HepG2 (cell line): Measurements from ENCODE around the gene PPM1H. TPM values are rescaled to one million over a fixed set of nuclear protein-coding genes. Genes with fewer than 3 reads are reported as not detected.
A peak's percentile ranks its signal among the peaks of the same experiment; 100 is the strongest.

Experiments
- CBFB ChIP-seq: sonication (generic); formaldehyde crosslinking; IDR thresholded peaks from 2 replicates; pipeline ENCODE4 v1.4.0; 2020; ENCODE audit warnings: missing genetic modification reagents
- CREB1 ChIP-seq, 2 experiments: fragments of 450-650 bp in 1 of 2; IDR thresholded peaks; 2 replicates each; pipeline ENCODE4 v1.6.1; 2016 to 2017; ENCODE audit warnings: control low read depth in 1 of 2, mild to moderate bottlenecking in 1 of 2, missing compliant biosample characterization in 1 of 2, missing genetic modification characterization in 1 of 2
- DPF2 ChIP-seq: sonication (generic); formaldehyde crosslinking; IDR thresholded peaks from 2 replicates; pipeline ENCODE4 v1.4.0; 2020; ENCODE audit warnings: mild to moderate bottlenecking, low read depth, missing genetic modification reagents, borderline replicate concordance
- EP300 ChIP-seq, 3 experiments: sonication (generic) in 1 of 3; formaldehyde crosslinking in 1 of 3; IDR thresholded peaks; 2 replicates each; pipeline versions ENCODE4 v1.5.1 to v1.6.1; 2011 to 2020; ENCODE audit warnings: low read depth in 2 of 3, low read length in 2 of 3, borderline replicate concordance in 1 of 3, improper control_type of control experiment in 1 of 3, mild to moderate bottlenecking in 1 of 3, missing genetic modification reagents in 1 of 3, moderate library complexity in 1 of 3
- ERF ChIP-seq: IDR thresholded peaks from 2 replicates; pipeline ENCODE4 v1.6.1; 2018; ENCODE audit warnings: missing biosample characterization, missing genetic modification reagents
- FOXJ3 ChIP-seq: sonication (generic); formaldehyde crosslinking; IDR thresholded peaks from 2 replicates; pipeline ENCODE4 v1.4.0; 2020; ENCODE audit warnings: missing genetic modification reagents, mild to moderate bottlenecking, borderline replicate concordance
- KMT2A ChIP-seq: sonication (generic); formaldehyde crosslinking; IDR thresholded peaks from 2 replicates; pipeline ENCODE4 v1.4.0; 2020; ENCODE audit warnings: missing genetic modification reagents
- NFKB2 ChIP-seq: sonication (generic); formaldehyde crosslinking; IDR thresholded peaks from 2 replicates; pipeline ENCODE4 v1.4.0; 2020; ENCODE audit warnings: missing genetic modification reagents, borderline replicate concordance
- ONECUT2 ChIP-seq: sonication (generic); formaldehyde crosslinking; IDR thresholded peaks from 2 replicates; pipeline ENCODE4 v1.4.0; 2020; ENCODE audit warnings: missing genetic modification reagents
- PAXIP1 ChIP-seq: sonication (generic); formaldehyde crosslinking; conservative IDR thresholded peaks from 2 replicates; pipeline ENCODE4 v1.4.0; 2020; ENCODE audit warnings: mild to moderate bottlenecking, missing genetic modification reagents, moderate library complexity
- PPARG ChIP-seq: conservative IDR thresholded peaks from 2 replicates; pipeline ENCODE4 v1.6.1; 2016; ENCODE audit warnings: missing biosample characterization, missing genetic modification reagents
- RXRB ChIP-seq: IDR thresholded peaks from 2 replicates; pipeline ENCODE4 v1.6.1; 2016; ENCODE audit warnings: borderline replicate concordance, missing genetic modification reagents, missing compliant biosample characterization
- SP1 ChIP-seq, 2 experiments: fragments of 450-650 bp in 1 of 2; sonication (generic) in 1 of 2; formaldehyde crosslinking in 1 of 2; IDR thresholded peaks; 2 replicates each; pipeline versions ENCODE4 v1.4.0 to v1.6.1; 2016 to 2020; ENCODE audit warnings: missing genetic modification reagents in 1 of 2
- SRSF4 ChIP-seq: fragments of 200-400 bp; formaldehyde crosslinking; IDR thresholded peaks from one replicate; pipeline ENCODE4 v1.6.1; 2018; ENCODE audit warnings: mild to moderate bottlenecking, low read depth, low read length, moderate library complexity; ENCODE audit not compliant: poor library complexity, severe bottlenecking
- THAP8 ChIP-seq: sonication (generic); formaldehyde crosslinking; IDR thresholded peaks from 2 replicates; pipeline ENCODE4 v1.5.1; 2020; ENCODE audit warnings: missing genetic modification reagents, mild to moderate bottlenecking, borderline replicate concordance
- TOPORS ChIP-seq: sonication (generic); formaldehyde crosslinking; IDR thresholded peaks from 2 replicates; pipeline ENCODE4 v1.8.0; 2023; ENCODE audit warnings: mild to moderate bottlenecking, missing genetic modification reagents
- YEATS4 ChIP-seq: sonication (generic); formaldehyde crosslinking; IDR thresholded peaks from 2 replicates; pipeline ENCODE4 v1.4.0; 2020; ENCODE audit warnings: missing genetic modification reagents, borderline replicate concordance
- ZBTB34 ChIP-seq: sonication (generic); formaldehyde crosslinking; IDR thresholded peaks from 2 replicates; pipeline ENCODE4 v1.8.0; 2022; ENCODE audit warnings: mild to moderate bottlenecking, missing genetic modification reagents
- ZBTB39 ChIP-seq: sonication (generic); formaldehyde crosslinking; IDR thresholded peaks from 2 replicates; pipeline ENCODE4 v1.5.0; 2020; ENCODE audit warnings: missing genetic modification reagents
- ZKSCAN5 ChIP-seq: sonication (generic); formaldehyde crosslinking; IDR thresholded peaks from 2 replicates; pipeline ENCODE4 v1.5.1; 2020; ENCODE audit warnings: mild to moderate bottlenecking, missing genetic modification reagents
- ZNF263 ChIP-seq: sonication (generic); formaldehyde crosslinking; IDR thresholded peaks from 2 replicates; pipeline ENCODE4 v1.4.0; 2020; ENCODE audit warnings: missing genetic modification reagents
- polyA plus RNA-seq, 8 experiments: library from polyadenylated mRNA; depleted of rRNA in 3 of 8; stranded (reverse) in 7 of 8; unstranded in 1 of 8; fragments of >200 nt; fragmentation: Illumina TruSeq in 4 of 8; extraction: Trizol in 4 of 8; gene quantifications; 2 replicates each; pipeline versions ENCODE4 v1.2.1 to v1.2.3, GENCODE V29; 2011 to 2016; ENCODE audit warnings: low read depth in 4 of 8, missing spikeins in 1 of 8, mixed read lengths in 1 of 8; ENCODE audit not compliant: insufficient read depth in 1 of 8
- total RNA-seq, 5 experiments: library from RNA; depleted of rRNA; stranded (reverse); fragments of >200 nt; fragmentation: Illumina TruSeq; extraction: Trizol; gene quantifications; 2 replicates each; pipeline ENCODE4 v1.2.3, GENCODE V29; 2016; ENCODE audit warnings: low read depth in 1 of 5

Gene PPM1H
- total and polyA plus RNA-seq, 2 of the 13 experiments (the other 11 are each of a cell fraction or from before 2014, with no cell fraction given), result 29.1 to 38.1 TPM

- peak; percentile 95 for TF ChIP-seq PAXIP1
- no peak for TF ChIP-seq THAP8 (CRISPR knock-in tag)
- TF ChIP-seq YEATS4 (CRISPR knock-in tag), result peak; percentile 48; the same call in 1 of the 2 replicates
- no peak for TF ChIP-seq CBFB (CRISPR knock-in tag)
- peak; percentile 79 for TF ChIP-seq PPARG (CRISPR knock-in tag)
- peak; percentile 85; the same call in 1 of the 2 replicates for TF ChIP-seq FOXJ3
- 0 out of 2 replicates have a peak, but pooled peaks have one; percentile 12 for TF ChIP-seq ZBTB39 (CRISPR knock-in tag)
- TF ChIP-seq ONECUT2 (CRISPR knock-in tag), result 0 out of 2 replicates have a peak, but pooled peaks have one; percentile 17
- no peak for TF ChIP-seq ZKSCAN5 (CRISPR knock-in tag)
- peak; percentile 39; the same call in 1 of the 2 replicates for TF ChIP-seq RXRB (CRISPR knock-in tag)
- TF ChIP-seq DPF2, result peak; percentile 25; the same call in 1 of the 2 replicates
- TF ChIP-seq ZNF263, result no peak
- no peak for TF ChIP-seq SRSF4
- TF ChIP-seq TOPORS (CRISPR knock-in tag), result 0 out of 2 replicates have a peak, but pooled peaks have one; percentile 30
- TF ChIP-seq ZBTB34 (CRISPR knock-in tag), result 0 out of 2 replicates have a peak, but pooled peaks have one; percentile 39
- TF ChIP-seq EP300 (IDR thresholded peaks at IDR 0.05; ENCODE audit: low read depth in 2 of 2, low read length in 2 of 2), result peak in 1 of 2 experiments; percentile 77; a peak in 2 of 4 replicates
- no peak for TF ChIP-seq EP300 (CRISPR knock-in tag; IDR thresholded peaks at IDR 0.05; ENCODE audit: borderline replicate concordance)
- no peak for TF ChIP-seq CREB1 (IDR thresholded peaks at IDR 0.05)
- TF ChIP-seq CREB1 (CRISPR knock-in tag; IDR thresholded peaks at IDR 0.05), result peak; percentile 65; the same call in 1 of the 2 replicates
- no peak for TF ChIP-seq NFKB2 (CRISPR knock-in tag)
- TF ChIP-seq KMT2A (CRISPR knock-in tag), result no peak
- no peak for TF ChIP-seq SP1 (IDR thresholded peaks at IDR 0.05)
- no peak for TF ChIP-seq SP1 (CRISPR knock-in tag; IDR thresholded peaks at IDR 0.05)
- TF ChIP-seq ERF (CRISPR knock-in tag), result peak; percentile 28; the same call in 1 of the 2 replicates
Measured at GRCh38 chr12:62966990-62967506, 32.1 kb upstream of the PPM1H start (continued).
